ENCODE measurements around the gene CRAMP1. TPM values are rescaled to one million over a fixed set of nuclear protein-coding genes. Genes with fewer than 3 reads are reported as not detected.
A peak's percentile ranks its signal among the peaks of the same experiment; 100 is the strongest.
"Not testable (repeated sequence)": the region's sequence is repeated elsewhere in the genome, so short reads cannot be mapped to it uniquely, and the experiment has no call there.

The CRAMP1 gene
- total RNA-seq, 1 donor from 2014 or later = 29.4 TPM

DNA sequence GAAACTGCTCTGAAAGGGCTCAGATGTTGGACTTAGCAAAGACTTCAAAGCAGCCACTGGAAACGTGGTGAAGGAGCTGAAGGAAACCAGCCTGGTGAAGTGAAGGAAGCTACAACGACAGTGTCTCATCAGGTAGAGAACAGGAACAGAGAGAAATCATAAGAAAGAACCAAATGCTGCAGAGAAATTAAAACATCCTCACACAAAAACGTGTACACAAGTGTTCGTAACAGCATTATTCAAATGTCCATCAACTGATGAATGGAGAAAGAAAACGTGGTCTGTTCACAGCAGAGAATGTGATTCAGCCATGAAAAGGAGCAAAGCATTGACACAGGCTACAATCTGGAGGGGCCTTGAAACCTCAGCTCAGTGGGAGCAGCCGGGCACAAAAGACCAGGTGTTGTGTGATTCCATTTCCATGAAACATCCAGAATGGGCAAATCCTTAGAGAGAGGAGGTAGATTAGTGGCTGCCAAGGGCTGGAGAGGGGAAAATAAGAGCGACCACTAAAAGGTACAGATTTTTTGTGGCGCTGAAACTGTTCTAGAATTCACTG, 27.2 kb upstream of the CRAMP1 start:
- Mint-ChIP-seq H3K27me3 (ENCODE audit: unreplicated experiment) (no peaks in the 10 kb centered on the region), H3K4me3 (ENCODE audit: unreplicated experiment) (no peak overlapping the region), H3K36me3 (ENCODE audit: unreplicated experiment) (peaks cover 45% of the 10 kb centered on the region), H3K4me1 (ENCODE audit: unreplicated experiment) (no peaks in the 10 kb centered on the region), H3K27ac (ENCODE audit: unreplicated experiment) (no peak overlapping the region), H3K9me3 (ENCODE audit: unreplicated experiment) (no peaks in the 10 kb centered on the region)
- TF ChIP-seq, protein P1, sequence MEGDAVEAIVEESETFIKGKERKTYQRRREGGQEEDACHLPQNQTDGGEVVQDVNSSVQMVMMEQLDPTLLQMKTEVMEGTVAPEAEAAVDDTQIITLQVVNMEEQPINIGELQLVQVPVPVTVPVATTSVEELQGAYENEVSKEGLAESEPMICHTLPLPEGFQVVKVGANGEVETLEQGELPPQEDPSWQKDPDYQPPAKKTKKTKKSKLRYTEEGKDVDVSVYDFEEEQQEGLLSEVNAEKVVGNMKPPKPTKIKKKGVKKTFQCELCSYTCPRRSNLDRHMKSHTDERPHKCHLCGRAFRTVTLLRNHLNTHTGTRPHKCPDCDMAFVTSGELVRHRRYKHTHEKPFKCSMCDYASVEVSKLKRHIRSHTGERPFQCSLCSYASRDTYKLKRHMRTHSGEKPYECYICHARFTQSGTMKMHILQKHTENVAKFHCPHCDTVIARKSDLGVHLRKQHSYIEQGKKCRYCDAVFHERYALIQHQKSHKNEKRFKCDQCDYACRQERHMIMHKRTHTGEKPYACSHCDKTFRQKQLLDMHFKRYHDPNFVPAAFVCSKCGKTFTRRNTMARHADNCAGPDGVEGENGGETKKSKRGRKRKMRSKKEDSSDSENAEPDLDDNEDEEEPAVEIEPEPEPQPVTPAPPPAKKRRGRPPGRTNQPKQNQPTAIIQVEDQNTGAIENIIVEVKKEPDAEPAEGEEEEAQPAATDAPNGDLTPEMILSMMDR (IDR thresholded peaks at IDR 0.05) = no peak
- no peak for DNase-seq (ENCODE audit: extremely low spot score, unreplicated experiment)

DNA sequence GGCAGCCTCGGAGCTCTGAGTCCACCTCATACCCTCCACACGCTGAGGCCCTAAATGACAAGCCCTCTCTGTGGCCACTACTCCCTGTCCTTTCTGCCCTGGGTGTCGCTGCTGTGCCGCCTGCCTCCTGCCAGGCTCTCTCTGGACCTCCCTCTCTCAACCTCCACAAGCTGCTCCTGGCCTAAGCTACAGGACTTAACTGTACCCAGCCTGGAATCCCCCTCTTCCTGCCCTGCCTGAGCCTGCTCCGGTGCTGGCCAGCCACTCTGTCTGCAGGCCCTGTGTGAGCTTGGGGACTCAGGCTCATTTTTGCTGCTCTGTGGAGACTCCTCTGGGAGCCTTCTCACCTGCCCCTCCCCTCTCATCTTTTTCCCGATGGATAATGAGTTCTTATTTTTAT, 21.8 kb upstream of the CRAMP1 start:
- H3K36me3 Mint-ChIP-seq (ENCODE audit: unreplicated experiment) = peaks cover 16% of the 10 kb centered on the region
- H3K4me1 Mint-ChIP-seq (ENCODE audit: unreplicated experiment) = no peaks in the 10 kb centered on the region
- DNase-seq (ENCODE audit: extremely low spot score, unreplicated experiment) = no peak
- H3K27me3 Mint-ChIP-seq (ENCODE audit: unreplicated experiment) = no peaks in the 10 kb centered on the region
- TF ChIP-seq, protein P1 (IDR thresholded peaks at IDR 0.05) = no peak
- no peaks in the 10 kb centered on the region for H3K9me3 Mint-ChIP-seq (ENCODE audit: unreplicated experiment)
- no peak overlapping the region for H3K4me3 Mint-ChIP-seq (ENCODE audit: unreplicated experiment)
- no peak overlapping the region for H3K27ac Mint-ChIP-seq (ENCODE audit: unreplicated experiment)

DNA sequence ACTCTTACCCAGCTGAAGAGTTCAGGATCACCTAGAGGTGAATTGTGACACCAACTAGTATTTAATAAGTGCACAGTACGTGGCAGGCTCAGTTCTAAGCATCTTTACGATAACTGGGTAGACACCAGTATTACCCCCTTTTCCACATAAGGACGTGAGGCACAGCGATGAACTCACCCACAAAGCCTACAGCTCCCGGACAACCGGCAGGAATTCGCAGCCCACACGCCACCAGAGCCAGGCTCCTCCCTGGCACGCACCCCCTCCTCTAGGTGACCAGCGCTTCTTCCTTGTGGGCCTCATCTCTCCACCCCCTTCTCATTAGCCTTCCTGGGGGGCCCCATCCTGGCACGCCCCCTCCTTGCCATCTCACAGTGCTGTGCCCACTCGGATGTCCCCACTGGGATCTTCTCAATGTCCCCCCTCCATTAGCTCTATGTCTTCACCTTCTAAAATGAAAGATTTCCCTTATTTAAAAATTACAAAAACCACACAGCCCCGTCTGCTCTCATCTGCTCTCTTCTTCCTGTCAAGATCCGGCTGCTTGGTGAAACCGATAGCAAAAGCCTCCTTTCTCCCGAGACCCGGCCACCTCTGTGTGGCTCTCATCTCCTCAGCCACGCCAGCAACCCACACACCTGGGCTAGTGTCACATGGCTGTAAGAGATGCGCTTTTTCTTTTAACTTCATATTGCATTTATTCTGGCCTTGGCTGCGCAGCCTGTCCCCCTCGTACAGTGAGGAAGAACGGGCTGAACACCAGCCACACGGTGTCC, 21.0 kb upstream of the CRAMP1 start:
- Mint-ChIP-seq H3K4me1 (ENCODE audit: unreplicated experiment) (no peaks in the 10 kb centered on the region), H3K36me3 (ENCODE audit: unreplicated experiment) (peaks cover 14% of the 10 kb centered on the region), H3K9me3 (ENCODE audit: unreplicated experiment) (no peaks in the 10 kb centered on the region), H3K27me3 (ENCODE audit: unreplicated experiment) (no peaks in the 10 kb centered on the region), H3K27ac (ENCODE audit: unreplicated experiment) (no peak overlapping the region), H3K4me3 (ENCODE audit: unreplicated experiment) (no peak overlapping the region)
- DNase-seq (ENCODE audit: extremely low spot score, unreplicated experiment) = no peak
- TF ChIP-seq, protein P1 (IDR thresholded peaks at IDR 0.05) = no peak

DNA sequence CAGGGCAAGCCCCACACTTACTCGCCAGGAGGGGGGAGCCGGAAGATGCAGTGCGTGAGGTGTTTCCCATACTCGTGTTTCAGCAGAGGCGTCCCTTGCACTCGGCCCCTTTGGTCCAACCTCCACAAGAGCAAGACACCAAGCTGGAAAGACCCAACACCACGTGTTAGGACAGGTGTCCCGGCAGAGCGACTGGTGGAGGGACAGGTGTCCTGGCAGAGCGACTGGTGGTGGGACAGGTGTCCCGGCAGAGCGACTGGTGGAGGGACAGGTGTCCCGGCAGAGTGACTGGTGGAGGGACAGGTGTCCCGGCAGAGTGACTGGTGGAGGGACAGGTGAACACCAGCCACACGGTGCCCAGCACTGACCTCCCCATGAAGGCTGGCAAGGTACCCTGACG, 19.7 kb upstream of the CRAMP1 start:
- H3K27me3 Mint-ChIP-seq (ENCODE audit: unreplicated experiment) = no peaks in the 10 kb centered on the region
- peak overlapping the region; percentile 37 for H3K27ac Mint-ChIP-seq (ENCODE audit: unreplicated experiment)
- H3K36me3 Mint-ChIP-seq (ENCODE audit: unreplicated experiment) = peaks cover 12% of the 10 kb centered on the region
- H3K4me1 Mint-ChIP-seq (ENCODE audit: unreplicated experiment) = no peaks in the 10 kb centered on the region
- H3K9me3 Mint-ChIP-seq (ENCODE audit: unreplicated experiment) = no peaks in the 10 kb centered on the region
- TF ChIP-seq, protein P1 (IDR thresholded peaks at IDR 0.05) = no peak
- H3K4me3 Mint-ChIP-seq (ENCODE audit: unreplicated experiment) = no peak overlapping the region
- DNase-seq (ENCODE audit: extremely low spot score, unreplicated experiment) = no peak

DNA sequence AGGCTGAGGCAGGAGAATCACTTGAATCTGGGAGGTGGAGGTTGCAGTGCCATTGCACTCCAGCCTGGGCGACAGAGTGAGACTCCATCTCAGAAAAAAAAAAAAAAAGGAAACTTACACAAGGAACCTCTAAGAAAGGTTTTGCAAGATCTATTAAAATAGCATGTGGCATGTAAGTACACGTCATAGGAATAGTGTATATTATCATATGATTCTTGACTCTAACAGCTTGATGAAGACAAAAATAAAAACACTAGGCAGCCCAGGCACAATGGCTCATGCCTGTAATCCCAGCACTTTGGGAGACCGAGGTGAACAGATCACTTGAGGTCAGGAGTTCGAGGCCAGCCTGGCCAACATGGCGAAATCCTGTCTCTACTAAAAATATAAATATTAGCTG, 16.6 kb upstream of the CRAMP1 start:
- DNase-seq (ENCODE audit: extremely low spot score, unreplicated experiment); H3K27ac Mint-ChIP-seq (ENCODE audit: unreplicated experiment); H3K9me3 Mint-ChIP-seq (ENCODE audit: unreplicated experiment); H3K4me3 Mint-ChIP-seq (ENCODE audit: unreplicated experiment); H3K27me3 Mint-ChIP-seq (ENCODE audit: unreplicated experiment); H3K4me1 Mint-ChIP-seq (ENCODE audit: unreplicated experiment): not testable (repeated sequence)
- H3K36me3 Mint-ChIP-seq (ENCODE audit: unreplicated experiment) = peaks cover 14% of the 10 kb centered on the region
